WERI-Rb-1 (cell line): ENCODE measurements around the gene IGSF8.
"Not testable (repeated sequence)": the region's sequence is repeated elsewhere in the genome, so short reads cannot be mapped to it uniquely, and the experiment has no call there.

Experiments used
- DNase-seq: peaks from one replicate; pipeline ENCODE4 v3.0.0-alpha.2; 2020
- H3K27ac ChIP-seq: fragments of 250-450 bp; sonication (Bioruptor Pico); 2 replicates; pipeline ENCODE4 v1.5.1; 2020; ENCODE audit warnings: mild to moderate bottlenecking, moderate library complexity
- H3K27me3 ChIP-seq: fragments of 250-450 bp; sonication (Bioruptor Pico); 2 replicates; pipeline ENCODE4 v1.5.1; 2021; ENCODE audit warnings: mild to moderate bottlenecking, low read depth, moderate library complexity; ENCODE audit not compliant: insufficient read depth, severe bottlenecking
- H3K36me3 ChIP-seq: fragments of 250-450 bp; sonication (Bioruptor Pico); 2 replicates; pipeline ENCODE4 v1.5.1; 2020; ENCODE audit warnings: mild to moderate bottlenecking, moderate library complexity
- H3K4me3 ChIP-seq: 2 replicates; pipeline ENCODE4 v1.5.1; 2011; ENCODE audit warnings: low read depth, mild to moderate bottlenecking, control low read depth, low read length
- H3K9me3 ChIP-seq: fragments of 250-450 bp; sonication (Bioruptor Pico); 2 replicates; pipeline ENCODE4 v1.5.1; 2021; ENCODE audit warnings: mild to moderate bottlenecking, moderate library complexity; ENCODE audit not compliant: severe bottlenecking
- TF ChIP-seq, protein P1 (sequence below): IDR thresholded peaks from 2 replicates; pipeline ENCODE4 v1.5.1; 2011; ENCODE audit warnings: low read depth, mild to moderate bottlenecking, control low read depth, inconsistent platforms, low read length

The IGSF8 gene

DNA sequence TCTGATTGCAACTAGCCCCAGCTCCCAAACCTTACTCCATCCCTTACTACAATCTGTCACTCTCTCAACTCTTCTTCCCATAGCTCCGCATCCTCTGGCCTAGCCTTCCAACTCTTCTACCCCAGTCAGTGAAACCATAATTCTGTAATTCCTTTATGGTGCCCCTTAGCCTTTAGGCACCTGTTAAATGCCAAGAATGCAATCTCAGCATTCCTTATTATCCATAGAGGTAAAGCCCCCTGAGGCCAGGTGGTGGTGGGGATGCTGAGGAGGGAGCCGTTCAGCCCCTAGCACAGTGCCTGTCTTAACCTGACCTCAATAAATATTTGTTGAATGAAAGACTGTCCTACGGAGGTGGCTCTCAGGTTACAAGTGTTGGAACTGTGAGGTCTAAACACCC is 31.1 kb upstream of the IGSF8 start:
- H3K27ac ChIP-seq = no peak overlapping the region
- no peak overlapping the region for H3K4me3 ChIP-seq
- H3K36me3 ChIP-seq = no peaks in the 10 kb centered on the region
- H3K9me3 ChIP-seq = no peaks in the 10 kb centered on the region
- TF ChIP-seq, protein P1, sequence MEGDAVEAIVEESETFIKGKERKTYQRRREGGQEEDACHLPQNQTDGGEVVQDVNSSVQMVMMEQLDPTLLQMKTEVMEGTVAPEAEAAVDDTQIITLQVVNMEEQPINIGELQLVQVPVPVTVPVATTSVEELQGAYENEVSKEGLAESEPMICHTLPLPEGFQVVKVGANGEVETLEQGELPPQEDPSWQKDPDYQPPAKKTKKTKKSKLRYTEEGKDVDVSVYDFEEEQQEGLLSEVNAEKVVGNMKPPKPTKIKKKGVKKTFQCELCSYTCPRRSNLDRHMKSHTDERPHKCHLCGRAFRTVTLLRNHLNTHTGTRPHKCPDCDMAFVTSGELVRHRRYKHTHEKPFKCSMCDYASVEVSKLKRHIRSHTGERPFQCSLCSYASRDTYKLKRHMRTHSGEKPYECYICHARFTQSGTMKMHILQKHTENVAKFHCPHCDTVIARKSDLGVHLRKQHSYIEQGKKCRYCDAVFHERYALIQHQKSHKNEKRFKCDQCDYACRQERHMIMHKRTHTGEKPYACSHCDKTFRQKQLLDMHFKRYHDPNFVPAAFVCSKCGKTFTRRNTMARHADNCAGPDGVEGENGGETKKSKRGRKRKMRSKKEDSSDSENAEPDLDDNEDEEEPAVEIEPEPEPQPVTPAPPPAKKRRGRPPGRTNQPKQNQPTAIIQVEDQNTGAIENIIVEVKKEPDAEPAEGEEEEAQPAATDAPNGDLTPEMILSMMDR = no peak
- no peaks in the 10 kb centered on the region for H3K27me3 ChIP-seq
- DNase-seq = no peak

DNA sequence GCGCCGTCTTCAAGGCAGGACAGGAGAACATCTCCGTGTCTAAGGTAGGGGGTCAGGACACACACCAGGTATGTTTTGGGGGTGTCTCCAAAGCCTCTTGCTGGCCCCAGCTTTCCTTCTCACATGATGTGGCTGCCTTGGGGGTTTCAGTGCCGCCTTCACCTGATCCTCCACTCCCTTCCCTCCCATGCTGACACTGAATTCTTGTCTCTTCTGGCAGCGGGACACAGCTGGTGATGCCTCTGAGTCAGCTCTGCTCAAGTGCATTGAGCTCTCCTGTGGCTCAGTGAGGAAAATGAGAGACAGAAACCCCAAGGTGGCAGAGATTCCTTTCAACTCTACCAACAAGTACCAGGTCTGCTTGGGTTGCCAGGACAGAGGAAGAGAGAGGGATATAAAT is 30.6 kb upstream of the IGSF8 start:
- H3K9me3 ChIP-seq = no peaks in the 10 kb centered on the region
- H3K27me3 ChIP-seq = no peaks in the 10 kb centered on the region
- DNase-seq = no peak
- H3K36me3 ChIP-seq = no peaks in the 10 kb centered on the region
- H3K4me3 ChIP-seq = no peak overlapping the region
- no peak overlapping the region for H3K27ac ChIP-seq
- TF ChIP-seq, protein P1 = no peak

DNA sequence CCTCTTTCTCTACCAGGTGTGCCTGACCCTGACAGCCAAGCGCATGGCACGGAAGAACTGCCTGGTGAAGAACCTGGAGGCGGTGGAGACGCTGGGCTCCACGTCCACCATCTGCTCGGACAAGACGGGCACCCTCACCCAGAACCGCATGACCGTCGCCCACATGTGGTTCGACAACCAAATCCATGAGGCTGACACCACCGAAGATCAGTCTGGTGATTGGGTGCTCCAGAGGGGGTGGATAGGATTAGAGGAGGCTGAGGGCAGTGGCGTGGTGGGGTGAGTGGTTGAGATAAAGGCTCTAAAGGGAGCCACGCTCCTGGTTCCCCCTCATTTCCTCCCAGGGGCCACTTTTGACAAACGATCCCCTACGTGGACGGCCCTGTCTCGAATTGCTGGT is 30.2 kb upstream of the IGSF8 start:
- Histone ChIP-seq H3K36me3 (no peaks in the 10 kb centered on the region), H3K9me3 (no peaks in the 10 kb centered on the region), H3K27me3 (no peaks in the 10 kb centered on the region), H3K4me3 (no peak overlapping the region), H3K27ac (no peak overlapping the region)
- TF ChIP-seq, protein P1 = no peak
- DNase-seq = no peak

DNA sequence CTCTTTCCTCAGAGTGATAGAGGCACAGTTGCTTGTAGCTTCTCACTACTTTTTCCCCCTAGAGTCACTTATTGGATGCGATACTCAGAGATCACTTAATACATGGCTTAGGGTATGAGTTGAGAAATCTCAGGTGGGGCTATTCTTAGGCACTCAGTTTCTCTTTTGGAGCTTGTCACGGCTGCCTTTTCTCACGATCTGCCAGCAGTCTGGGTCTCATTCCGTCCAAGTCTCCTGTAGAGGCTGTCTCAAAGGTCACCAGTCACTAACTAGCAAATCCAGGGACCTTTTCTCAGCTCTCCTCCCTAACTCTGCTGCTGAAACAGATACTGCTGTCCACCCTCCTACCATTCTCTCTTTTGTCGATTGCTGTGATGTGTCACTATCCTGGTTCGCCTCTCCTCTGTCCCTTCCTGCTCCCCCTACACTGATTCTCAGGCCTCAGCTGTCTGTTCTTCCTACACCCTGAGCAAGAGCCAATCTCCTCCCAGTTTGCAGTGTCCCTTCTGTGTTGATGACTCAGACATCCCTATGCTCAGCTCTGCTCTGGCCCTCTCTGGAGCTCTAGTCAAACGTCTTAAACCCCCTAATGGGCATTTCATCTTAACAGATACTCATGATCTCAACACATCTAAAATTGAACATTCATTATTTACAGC is 29.6 kb upstream of the IGSF8 start:
- Histone ChIP-seq H3K27me3 (no peaks in the 10 kb centered on the region), H3K9me3 (no peaks in the 10 kb centered on the region), H3K4me3 (no peak overlapping the region), H3K36me3 (no peaks in the 10 kb centered on the region), H3K27ac (no peak overlapping the region)
- no peak for DNase-seq
- TF ChIP-seq, protein P1 = no peak

DNA sequence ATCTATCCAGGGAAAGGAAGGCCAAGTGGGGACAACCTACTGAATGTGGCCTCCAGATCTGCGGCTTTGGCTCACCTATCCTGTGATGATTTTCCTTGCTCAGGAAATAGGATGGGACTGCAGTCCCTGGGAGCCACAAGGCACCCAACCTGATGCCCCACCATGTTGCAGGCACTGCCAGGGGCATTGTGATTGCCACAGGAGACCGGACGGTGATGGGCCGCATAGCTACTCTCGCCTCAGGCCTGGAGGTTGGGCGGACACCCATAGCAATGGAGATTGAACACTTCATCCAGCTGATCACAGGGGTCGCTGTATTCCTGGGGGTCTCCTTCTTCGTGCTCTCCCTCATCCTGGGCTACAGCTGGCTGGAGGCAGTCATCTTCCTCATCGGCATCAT is 29.0 kb upstream of the IGSF8 start:
- no peak for DNase-seq
- Histone ChIP-seq H3K4me3 (no peak overlapping the region), H3K9me3 (no peaks in the 10 kb centered on the region), H3K27ac (no peak overlapping the region), H3K36me3 (no peaks in the 10 kb centered on the region), H3K27me3 (no peaks in the 10 kb centered on the region)
- TF ChIP-seq, protein P1 = no peak

DNA sequence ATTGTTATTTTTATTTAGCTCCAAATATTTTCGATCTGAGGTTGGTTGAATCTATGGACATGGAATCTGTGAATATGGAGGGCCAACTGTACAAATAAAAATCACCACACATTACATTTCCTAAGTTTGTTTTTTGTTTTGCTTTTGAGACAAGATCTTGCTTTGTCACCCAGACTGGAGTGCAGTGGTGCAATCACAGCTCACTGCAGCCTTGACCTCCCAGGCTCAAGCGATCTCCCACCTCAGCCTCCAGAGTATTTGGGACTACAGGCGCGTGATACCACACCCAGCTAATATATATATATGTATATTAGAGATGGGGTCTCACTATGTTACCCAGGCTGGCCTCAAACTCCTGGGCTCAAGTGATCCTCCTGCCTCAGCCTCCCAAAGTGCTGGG is 27.9 kb upstream of the IGSF8 start:
- not testable (repeated sequence) for H3K4me3 ChIP-seq, H3K27me3 ChIP-seq, DNase-seq, H3K36me3 ChIP-seq, H3K27ac ChIP-seq, H3K9me3 ChIP-seq
